K562 (cell line): ENCODE measurements around the gene ALDH9A1. TPM values are rescaled to one million over a fixed set of nuclear protein-coding genes. Genes with fewer than 3 reads are reported as not detected.

ENCODE experiments used
- ATAC-seq: fragments of 200-7000 bp; cut with Tn5 transposase; 3 replicates; pipeline ENCODE4 v1.9.1; 2020; ENCODE audit warnings: moderate library complexity
- BruUV-seq: library from RNA; stranded (reverse); fragments of 400-500 nt; replicated peaks from 2 replicates; lab custom pipeline; 2021; lab: Mats Ljungman, UMichigan
- CTCF ChIA-PET: fragments of 300-600 bp; formaldehyde crosslinking; extraction: SDS; loops from one replicate; lab custom pipeline; 2021; ENCODE audit warnings: low intra/inter-chr PET ratio; lab: Yijun Ruan, JAX
- POLR2A ChIA-PET: fragments of 300-600, 350-650 bp; sonication (Branson Sonifier 250); formaldehyde crosslinking; extraction: SDS; loops from one replicate; lab custom pipeline; 2021; ENCODE audit warnings: antibody characterized with exemption, inconsistent platforms; lab: Yijun Ruan, JAX
- DNase-seq, 4 experiments: peaks; one replicate each; pipeline versions ENCODE4 v3.0.0 to v3.0.0-alpha.2; 2011 to 2018; ENCODE audit warnings: low spot score in 3 of 4, mixed read lengths in 3 of 4; ENCODE audit errors: extremely low read depth in 1 of 4
- FAIRE-seq: peaks from 2 replicates; lab custom pipeline; 2011; peaks lifted over from hg19 to GRCh38; lab: Jason Lieb, UNC
- H2AFZ ChIP-seq: 2 replicates; pipeline ENCODE4 v1.6.0; 2011; ENCODE audit warnings: low read depth, low read length, control low read depth, inconsistent platforms
- H3K27ac ChIP-seq: fragments of 200-600 bp; 3 replicates; pipeline ENCODE4 v1.8.0; 2011; ENCODE audit warnings: low read depth, mild to moderate bottlenecking, control low read depth, inconsistent platforms, low read length, moderate library complexity, mixed read lengths; ENCODE audit errors: extremely low read depth
- H3K27me3 ChIP-seq, 2 experiments: fragments of 300-600 bp in 1 of 2; 2 replicates in 1 of 2; 3 replicates in 1 of 2; pipeline versions ENCODE4 v1.6.0 to v1.8.0; 2011; ENCODE audit warnings: inconsistent platforms in 2 of 2, low read length in 2 of 2, mild to moderate bottlenecking in 1 of 2, mixed read lengths in 1 of 2, moderate library complexity in 1 of 2; ENCODE audit not compliant: control insufficient read depth in 2 of 2, insufficient read depth in 2 of 2
- H3K36me3 ChIP-seq: fragments of 300-600 bp; 3 replicates; pipeline ENCODE4 v1.8.0; 2011; ENCODE audit warnings: mild to moderate bottlenecking, low read length, inconsistent platforms; ENCODE audit not compliant: control insufficient read depth, insufficient read depth
- H3K4me1 ChIP-seq, 2 experiments: fragments of 200-600 bp in 1 of 2; replicated peaks in 1 of 2; 2 replicates in 1 of 2; 3 replicates in 1 of 2; pipeline versions ENCODE4 v1.5.1 to v1.8.0; 2011; ENCODE audit warnings: inconsistent platforms in 2 of 2, low read length in 2 of 2, mild to moderate bottlenecking in 1 of 2, mixed read lengths in 1 of 2, moderate library complexity in 1 of 2; ENCODE audit not compliant: control insufficient read depth in 2 of 2, insufficient read depth in 2 of 2
- H3K4me2 ChIP-seq: 2 replicates; pipeline ENCODE4 v1.6.1; 2011; ENCODE audit warnings: low read length, control low read depth, inconsistent platforms, mixed read lengths; ENCODE audit not compliant: insufficient read depth
- H3K4me3 ChIP-seq: fragments of 200-600 bp; sonication (generic), shearing (Covaris generic); 2 replicates; pipeline ENCODE4 v1.5.1; 2016; ENCODE audit warnings: control low read depth, inconsistent platforms
- H3K79me2 ChIP-seq: fragments of 200-600 bp; 3 replicates; pipeline ENCODE4 v1.8.0; 2011; ENCODE audit warnings: low read length, inconsistent platforms; ENCODE audit not compliant: control insufficient read depth, insufficient read depth
- H3K9ac ChIP-seq, 2 experiments: 2 replicates each; pipeline versions ENCODE4 v1.6.0 to v1.6.1; 2011; ENCODE audit warnings: low read depth in 2 of 2, low read length in 2 of 2, control low read depth in 1 of 2, inconsistent platforms in 1 of 2, mild to moderate bottlenecking in 1 of 2, mixed read lengths in 1 of 2; ENCODE audit not compliant: insufficient read depth in 1 of 2
- H3K9me1 ChIP-seq: one replicate; pipeline ENCODE4 v1.6.0; 2011; ENCODE audit warnings: inconsistent platforms, mild to moderate bottlenecking, low read length, moderate library complexity; ENCODE audit not compliant: control insufficient read depth, insufficient read depth
- H3K9me3 ChIP-seq: replicated peaks from 2 replicates; pipeline ENCODE4 v1.5.1; 2011; ENCODE audit warnings: low read depth, low read length, inconsistent platforms; ENCODE audit not compliant: control insufficient read depth, insufficient read depth
- H4K20me1 ChIP-seq: replicated peaks from 2 replicates; pipeline ENCODE4 v1.6.1; 2011; ENCODE audit warnings: low read length, inconsistent platforms, mixed read lengths; ENCODE audit not compliant: control insufficient read depth, insufficient read depth
- CTBP1 ChIP-seq: fragments of 450-650 bp; IDR thresholded peaks from 2 replicates; pipeline ENCODE4 v1.6.1; 2016; ENCODE audit warnings: borderline replicate concordance
- ETS2 ChIP-seq: IDR thresholded peaks from 2 replicates; pipeline ENCODE4 v1.6.1; 2016; ENCODE audit warnings: borderline replicate concordance, missing genetic modification characterization, mild to moderate bottlenecking, moderate library complexity, missing compliant biosample characterization; ENCODE audit not compliant: poor library complexity, severe bottlenecking
- GATA2 ChIP-seq: sonication (generic); formaldehyde crosslinking; IDR thresholded peaks from 2 replicates; pipeline ENCODE4 v1.4.0; 2020; ENCODE audit warnings: mild to moderate bottlenecking, missing genetic modification reagents
- JUND ChIP-seq, 2 experiments: IDR thresholded peaks; 2 replicates in 1 of 2; 3 replicates in 1 of 2; pipeline ENCODE4 v1.6.1; 2011; ENCODE audit warnings: borderline replicate concordance in 2 of 2, low read depth in 2 of 2, low read length in 2 of 2, improper control_type of control experiment in 1 of 2, missing biosample characterization in 1 of 2, missing genetic modification characterization in 1 of 2, missing genetic modification reagents in 1 of 2
- KDM1A ChIP-seq, 2 experiments: fragments of 450-650 bp; IDR thresholded peaks; 2 replicates each; pipeline ENCODE4 v1.6.1; 2016; ENCODE audit warnings: mild to moderate bottlenecking in 2 of 2
- NCOA2 ChIP-seq, 2 experiments: fragments of 450-650 bp; IDR thresholded peaks; 2 replicates each; pipeline ENCODE4 v1.6.1; 2018; ENCODE audit warnings: mild to moderate bottlenecking in 2 of 2, moderate library complexity in 1 of 2; ENCODE audit not compliant: partially characterized antibody in 2 of 2
- PHF21A ChIP-seq: fragments of 450-650 bp; IDR thresholded peaks from 2 replicates; pipeline ENCODE4 v1.6.1; 2017; ENCODE audit warnings: low read depth, borderline replicate concordance
- POLR2AphosphoS2 ChIP-seq: IDR thresholded peaks from 2 replicates; pipeline ENCODE4 v1.6.1; 2012; ENCODE audit warnings: low read length, improper control_type of control experiment
- RHOXF2B ChIP-seq: fragments of 250-450 bp; sonication (Bioruptor Pico); conservative IDR thresholded peaks from 2 replicates; pipeline ENCODE4 v1.5.1; 2021
- SIN3A ChIP-seq, 2 experiments: fragments of 150-350 bp in 1 of 2; IDR thresholded peaks; 2 replicates each; pipeline ENCODE4 v1.6.1; 2011 to 2016; ENCODE audit warnings: borderline replicate concordance in 2 of 2, low read depth in 2 of 2, low read length in 2 of 2, mild to moderate bottlenecking in 2 of 2, moderate library complexity in 2 of 2; ENCODE audit not compliant: control insufficient read depth in 1 of 2
- SNRNP70 ChIP-seq: fragments of 200-400 bp; formaldehyde crosslinking; optimal IDR thresholded peaks from 2 replicates; pipeline ENCODE3; 2017; ENCODE audit warnings: low read depth, low read length
- ZFX ChIP-seq: sonication (generic); formaldehyde crosslinking; IDR thresholded peaks from 2 replicates; pipeline ENCODE4 v1.8.0; 2022; ENCODE audit warnings: mild to moderate bottlenecking, missing genetic modification reagents, moderate library complexity
- ZNF124 ChIP-seq: sonication (generic); formaldehyde crosslinking; IDR thresholded peaks from 2 replicates; pipeline ENCODE4 v1.8.1; 2022; ENCODE audit warnings: missing genetic modification reagents
- ZNF583 ChIP-seq: fragments of 250-450 bp; sonication (Bioruptor Pico); IDR thresholded peaks from 2 replicates; pipeline ENCODE4 v1.4.0; 2020
- WGBS: fragments of 100-300 bp; shearing (Covaris generic); methylation state at CpG from one replicate; pipeline ENCODE4 v1.1.6; 2016; ENCODE audit warnings: low coverage, mixed read lengths; ENCODE audit not compliant: insufficient coverage; ENCODE audit errors: missing lambda C conversion rate; 5-methylcytosine and 5-hydroxymethylcytosine counted together
- in situ Hi-C: fragments of 300-500 bp; cut with MboI; formaldehyde crosslinking; loops from 4 replicates; pipeline ENCODE4 v1.15.0; 2018; ENCODE audit warnings: inconsistent platforms, mixed read lengths
- intact Hi-C: fragments of 100-400 bp; cut with micrococcal nuclease; formaldehyde crosslinking; loops from 2 replicates; pipeline ENCODE4 v1.14.2; 2022
- polyA plus RNA-seq, 8 experiments: library from polyadenylated mRNA; depleted of rRNA in 4 of 8; stranded (reverse) in 5 of 8; unstranded in 3 of 8; fragments of >200 nt; fragmentation: Nextera tagmentation in 2 of 8; fragmentation: Illumina TruSeq in 1 of 8; extraction: Ambion mirVana in 2 of 8; extraction: Trizol in 1 of 8; gene quantifications; 2 replicates each; pipeline versions ENCODE4 v1.2.1 to v1.2.3, GENCODE V29; 2011 to 2014; ENCODE audit warnings: inconsistent platforms in 1 of 8, missing spikeins in 1 of 8
- total RNA-seq, 7 experiments: library from RNA; depleted of rRNA in 6 of 7; stranded (reverse); fragments of >200 nt in 6 of 7; fragmentation: Illumina TruSeq in 2 of 7; extraction: Trizol in 2 of 7; gene quantifications; 2 replicates each; pipeline versions ENCODE4 v1.2.1 to v1.2.3, GENCODE V29; 2011 to 2021; ENCODE audit warnings: low replicate concordance in 1 of 7
- TF ChIP-seq, protein P1 (sequence below): fragments of 200-800 bp; sonication (Bioruptor generic); IDR thresholded peaks from 2 replicates; pipeline ENCODE4 v1.6.1; 2017; ENCODE audit warnings: missing genetic modification characterization, missing compliant biosample characterization
- TF ChIP-seq, protein P2 (sequence below): sonication (generic); formaldehyde crosslinking; IDR thresholded peaks from 2 replicates; pipeline ENCODE4 v1.8.1; 2023; ENCODE audit warnings: mild to moderate bottlenecking, missing genetic modification reagents
- TF ChIP-seq, protein P3 (sequence below): fragments of 450-650 bp; IDR thresholded peaks from 2 replicates; pipeline ENCODE4 v1.7.0; 2016; ENCODE audit warnings: borderline replicate concordance

ALDH9A1 gene
- total and polyA plus RNA-seq, 9 of the 15 experiments (the other 6 are each of a cell fraction or from before 2014, with no cell fraction given): 26.5 to 54.3 (median 39.2) TPM

DNA sequence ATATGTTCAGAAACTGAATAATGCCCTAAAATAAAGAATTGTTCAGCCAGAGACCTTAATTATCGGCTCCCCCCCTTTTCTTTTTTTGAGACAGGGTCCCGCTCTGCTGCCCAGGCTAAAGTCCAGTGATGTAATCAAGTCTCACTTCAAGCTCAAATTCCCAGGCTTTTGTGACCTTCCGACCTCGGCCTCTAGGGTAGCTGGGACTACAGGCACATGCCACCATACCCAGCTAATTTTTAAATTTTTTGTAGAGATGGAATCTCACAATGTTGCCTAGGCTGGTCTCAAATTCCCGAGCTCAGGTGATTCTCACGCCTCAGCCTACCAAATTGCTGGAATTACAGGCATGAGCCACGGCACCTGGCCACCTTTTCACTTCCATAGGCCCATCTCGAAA, 43.8 kb upstream of the ALDH9A1 start (continued):
- TF ChIP-seq ZNF124 (CRISPR knock-in tag): no peak
- no peak for TF ChIP-seq ETS2 (tag)
- no peak for TF ChIP-seq RHOXF2B
- TF ChIP-seq ZFX (CRISPR knock-in tag): no peak
- no peak for TF ChIP-seq JUND (IDR thresholded peaks at IDR 0.05; ENCODE audit: borderline replicate concordance, low read depth, low read length)
- TF ChIP-seq JUND (tag; IDR thresholded peaks at IDR 0.05; ENCODE audit: borderline replicate concordance, low read depth, low read length): no peak
- TF ChIP-seq, protein P1, sequence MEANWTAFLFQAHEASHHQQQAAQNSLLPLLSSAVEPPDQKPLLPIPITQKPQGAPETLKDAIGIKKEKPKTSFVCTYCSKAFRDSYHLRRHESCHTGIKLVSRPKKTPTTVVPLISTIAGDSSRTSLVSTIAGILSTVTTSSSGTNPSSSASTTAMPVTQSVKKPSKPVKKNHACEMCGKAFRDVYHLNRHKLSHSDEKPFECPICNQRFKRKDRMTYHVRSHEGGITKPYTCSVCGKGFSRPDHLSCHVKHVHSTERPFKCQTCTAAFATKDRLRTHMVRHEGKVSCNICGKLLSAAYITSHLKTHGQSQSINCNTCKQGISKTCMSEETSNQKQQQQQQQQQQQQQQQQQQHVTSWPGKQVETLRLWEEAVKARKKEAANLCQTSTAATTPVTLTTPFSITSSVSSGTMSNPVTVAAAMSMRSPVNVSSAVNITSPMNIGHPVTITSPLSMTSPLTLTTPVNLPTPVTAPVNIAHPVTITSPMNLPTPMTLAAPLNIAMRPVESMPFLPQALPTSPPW: no peak
- no peak for TF ChIP-seq SIN3A (IDR thresholded peaks at IDR 0.05; ENCODE audit: borderline replicate concordance in 2 of 2, control insufficient read depth in 1 of 2, low read depth in 2 of 2, low read length in 2 of 2)

DNA sequence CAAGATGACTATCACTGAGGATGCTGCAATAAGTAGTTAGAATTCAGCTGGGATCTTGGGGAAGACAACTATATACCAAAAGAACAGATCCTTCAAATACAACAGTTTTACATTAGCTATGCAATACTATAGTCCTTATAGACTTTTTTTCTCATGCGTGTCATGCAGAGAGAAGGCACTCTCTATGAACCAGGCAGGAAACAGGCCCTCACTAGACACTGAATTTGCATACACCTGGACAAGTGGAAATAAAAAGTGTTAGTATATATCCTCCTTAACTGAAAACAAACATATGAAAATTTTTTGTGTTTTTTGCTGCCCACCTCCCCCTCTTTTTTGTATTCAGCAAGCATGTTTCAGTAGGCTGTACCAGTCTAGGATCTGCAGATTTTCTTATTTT, 40.4 kb upstream of the ALDH9A1 start:
- H4K20me1 ChIP-seq: no peaks in the 10 kb centered on the region
- in situ Hi-C loops (no loop called here), intact Hi-C loops (no loop called here)
- no peak overlapping the region for H3K4me2 ChIP-seq
- DNase-seq: no peak
- no TSS peak for BruUV-seq
- FAIRE-seq: no peak
- no peaks in the 10 kb centered on the region for H3K9me1 ChIP-seq
- peaks cover 70% of the 10 kb centered on the region for H3K36me3 ChIP-seq
- no peaks in the 10 kb centered on the region for H3K79me2 ChIP-seq
- ChIA-PET CTCF (no interaction called here), POLR2A (interaction anchor here (1.9 kb wide), 1 partner anchor 30 kb away, joined by 8 read pairs; the partner anchor contains the start of gene TMCO1)
- H3K27me3 ChIP-seq: no peaks in the 10 kb centered on the region
- no peak overlapping the region for H3K9ac ChIP-seq
- H2AFZ ChIP-seq: no peak overlapping the region
- no peak for ATAC-seq
- no peaks in the 10 kb centered on the region for H3K4me1 ChIP-seq
- no peaks in the 10 kb centered on the region for H3K9me3 ChIP-seq
- H3K4me3 ChIP-seq: no peak overlapping the region
- no peak overlapping the region for H3K27ac ChIP-seq
- 92% methylated on average over 1 of the region's 1 CpG for WGBS
- TF ChIP-seq PHF21A (no peak), SNRNP70 (no peak), GATA2 (CRISPR knock-in tag) (no peak), NCOA2 (IDR thresholded peaks at IDR 0.05; ENCODE audit: partially characterized antibody in 2 of 2) (no peak), KDM1A (IDR thresholded peaks at IDR 0.05) (no peak), POLR2AphosphoS2 (no peak), CTBP1 (no peak), ZNF583 (CRISPR knock-in tag) (no peak)
- TF ChIP-seq, protein P2, sequence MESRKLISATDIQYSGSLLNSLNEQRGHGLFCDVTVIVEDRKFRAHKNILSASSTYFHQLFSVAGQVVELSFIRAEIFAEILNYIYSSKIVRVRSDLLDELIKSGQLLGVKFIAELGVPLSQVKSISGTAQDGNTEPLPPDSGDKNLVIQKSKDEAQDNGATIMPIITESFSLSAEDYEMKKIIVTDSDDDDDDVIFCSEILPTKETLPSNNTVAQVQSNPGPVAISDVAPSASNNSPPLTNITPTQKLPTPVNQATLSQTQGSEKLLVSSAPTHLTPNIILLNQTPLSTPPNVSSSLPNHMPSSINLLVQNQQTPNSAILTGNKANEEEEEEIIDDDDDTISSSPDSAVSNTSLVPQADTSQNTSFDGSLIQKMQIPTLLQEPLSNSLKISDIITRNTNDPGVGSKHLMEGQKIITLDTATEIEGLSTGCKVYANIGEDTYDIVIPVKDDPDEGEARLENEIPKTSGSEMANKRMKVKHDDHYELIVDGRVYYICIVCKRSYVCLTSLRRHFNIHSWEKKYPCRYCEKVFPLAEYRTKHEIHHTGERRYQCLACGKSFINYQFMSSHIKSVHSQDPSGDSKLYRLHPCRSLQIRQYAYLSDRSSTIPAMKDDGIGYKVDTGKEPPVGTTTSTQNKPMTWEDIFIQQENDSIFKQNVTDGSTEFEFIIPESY (CRISPR knock-in tag): no peak
- TF ChIP-seq, protein P3, sequence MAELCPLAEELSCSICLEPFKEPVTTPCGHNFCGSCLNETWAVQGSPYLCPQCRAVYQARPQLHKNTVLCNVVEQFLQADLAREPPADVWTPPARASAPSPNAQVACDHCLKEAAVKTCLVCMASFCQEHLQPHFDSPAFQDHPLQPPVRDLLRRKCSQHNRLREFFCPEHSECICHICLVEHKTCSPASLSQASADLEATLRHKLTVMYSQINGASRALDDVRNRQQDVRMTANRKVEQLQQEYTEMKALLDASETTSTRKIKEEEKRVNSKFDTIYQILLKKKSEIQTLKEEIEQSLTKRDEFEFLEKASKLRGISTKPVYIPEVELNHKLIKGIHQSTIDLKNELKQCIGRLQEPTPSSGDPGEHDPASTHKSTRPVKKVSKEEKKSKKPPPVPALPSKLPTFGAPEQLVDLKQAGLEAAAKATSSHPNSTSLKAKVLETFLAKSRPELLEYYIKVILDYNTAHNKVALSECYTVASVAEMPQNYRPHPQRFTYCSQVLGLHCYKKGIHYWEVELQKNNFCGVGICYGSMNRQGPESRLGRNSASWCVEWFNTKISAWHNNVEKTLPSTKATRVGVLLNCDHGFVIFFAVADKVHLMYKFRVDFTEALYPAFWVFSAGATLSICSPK: no peak
